H1 (cell line): ENCODE data around the gene PFDN6.

Experiments used
- HDAC6 ChIP-seq: IDR thresholded peaks from one replicate; pipeline ENCODE4 v1.7.1; 2012; ENCODE audit warnings: low read depth, mild to moderate bottlenecking, inconsistent platforms, low read length, moderate library complexity
- RBBP5 ChIP-seq: IDR thresholded peaks from 2 replicates; pipeline ENCODE4 v1.7.1; 2012; ENCODE audit warnings: low read depth, mild to moderate bottlenecking, inconsistent platforms, low read length, moderate library complexity, borderline replicate concordance
- TF ChIP-seq, protein P1 (sequence below): IDR thresholded peaks from 2 replicates; pipeline ENCODE4 v1.6.1; 2012; ENCODE audit warnings: low read length, inconsistent platforms

DNA sequence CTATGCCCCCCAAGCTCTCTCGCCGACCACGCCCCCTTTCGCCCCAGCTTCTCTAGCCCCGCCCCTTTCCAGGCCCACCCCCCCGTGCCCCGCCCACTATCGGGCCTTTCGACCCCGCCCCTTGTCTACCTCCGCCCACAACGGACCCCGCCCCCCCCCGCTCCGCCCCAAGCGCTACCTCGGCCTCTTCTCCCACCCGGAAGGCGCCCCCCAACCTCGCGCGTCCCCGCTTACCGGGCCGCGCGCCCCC is 27.9 kb downstream of the PFDN6 start:
- TF ChIP-seq, protein P1, sequence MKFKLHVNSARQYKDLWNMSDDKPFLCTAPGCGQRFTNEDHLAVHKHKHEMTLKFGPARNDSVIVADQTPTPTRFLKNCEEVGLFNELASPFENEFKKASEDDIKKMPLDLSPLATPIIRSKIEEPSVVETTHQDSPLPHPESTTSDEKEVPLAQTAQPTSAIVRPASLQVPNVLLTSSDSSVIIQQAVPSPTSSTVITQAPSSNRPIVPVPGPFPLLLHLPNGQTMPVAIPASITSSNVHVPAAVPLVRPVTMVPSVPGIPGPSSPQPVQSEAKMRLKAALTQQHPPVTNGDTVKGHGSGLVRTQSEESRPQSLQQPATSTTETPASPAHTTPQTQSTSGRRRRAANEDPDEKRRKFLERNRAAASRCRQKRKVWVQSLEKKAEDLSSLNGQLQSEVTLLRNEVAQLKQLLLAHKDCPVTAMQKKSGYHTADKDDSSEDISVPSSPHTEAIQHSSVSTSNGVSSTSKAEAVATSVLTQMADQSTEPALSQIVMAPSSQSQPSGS: no peak
- TF ChIP-seq HDAC6 (no peak), RBBP5 (no peak)
